ENCODE results near the gene DYNC2I2. TPM values are rescaled to one million over a fixed set of nuclear protein-coding genes. Genes with fewer than 3 reads are reported as not detected.

DYNC2I2 gene
- total and polyA plus RNA-seq, 2 donors (not counting 3 experiments of a cell fraction or from before 2014, with no cell fraction given), result 73.6 to 82.6 TPM

DNA sequence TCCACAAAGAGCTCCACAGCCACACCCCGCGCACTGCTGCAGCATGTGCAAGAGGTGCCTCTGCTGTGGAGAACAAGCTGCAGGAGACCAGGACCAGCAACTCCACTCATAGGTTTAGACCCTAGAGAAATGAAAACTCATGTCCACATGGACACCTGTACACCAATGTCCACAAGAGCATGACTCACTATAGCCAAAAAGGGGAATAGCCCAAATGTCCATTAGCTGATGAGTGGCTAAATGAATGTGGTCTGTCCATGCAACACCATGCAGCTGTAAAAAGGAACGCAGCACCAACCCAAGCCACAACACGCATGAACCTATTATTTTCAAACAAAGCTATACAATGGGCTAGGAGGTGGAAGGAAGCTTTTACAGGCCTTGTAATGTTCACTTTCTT, 18.1 kb downstream of the DYNC2I2 start:
- H3K79me2 ChIP-seq (ENCODE audit: control insufficient read depth, insufficient read depth, low read length), result no peaks in the 10 kb centered on the region
- no peak overlapping the region for H3K4me2 ChIP-seq (ENCODE audit: insufficient read depth, low read length)
- no peak overlapping the region for H2AFZ ChIP-seq (ENCODE audit: low read depth, low read length)
- ChIA-PET POLR2A (no interaction called here), CTCF (interaction anchor here (0.7 to 1.3 kb wide), 3 partner anchors 10 to 64 kb away, joined by 3 to 4 read pairs (median 3); partner anchors contain the start of gene PKN3)
- H3K9ac ChIP-seq (replicated peaks; ENCODE audit: extremely low read depth, insufficient read depth, low read length), result no peak overlapping the region
- intact Hi-C loops (cut with micrococcal nuclease), result loop anchor here (5.0 kb wide), 1 partner anchor 179 kb away; the partner anchor contains the start of gene ENDOG
- peaks cover 11% of the 10 kb centered on the region for H3K4me1 ChIP-seq (ENCODE audit: control insufficient read depth, extremely low read depth, insufficient read depth, low read length)
- H3K9me3 ChIP-seq (replicated peaks; ENCODE audit: control insufficient read depth, insufficient read depth, low read length), result no peaks in the 10 kb centered on the region
- DNase-seq (ENCODE audit: low read depth, low spot score) (no peak), FAIRE-seq (no peak)
- peaks cover 9 to 14% of the 10 kb centered on the region in 2 experiments for H3K36me3 ChIP-seq (ENCODE audit: control insufficient read depth in 2 of 2, extremely low read depth in 1 of 2, insufficient read depth in 2 of 2, low read length in 2 of 2)
- no TSS peak for BruUV-seq (replicated peaks)
- TF ChIP-seq, protein P1, sequence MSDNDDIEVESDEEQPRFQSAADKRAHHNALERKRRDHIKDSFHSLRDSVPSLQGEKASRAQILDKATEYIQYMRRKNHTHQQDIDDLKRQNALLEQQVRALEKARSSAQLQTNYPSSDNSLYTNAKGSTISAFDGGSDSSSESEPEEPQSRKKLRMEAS (IDR thresholded peaks at IDR 0.05; ENCODE audit: insufficient read depth, insufficient read length), result no peak
- no peak for TF ChIP-seq MYC (IDR thresholded peaks at IDR 0.05; ENCODE audit: low read depth, low read length)
- TF ChIP-seq, protein P2, sequence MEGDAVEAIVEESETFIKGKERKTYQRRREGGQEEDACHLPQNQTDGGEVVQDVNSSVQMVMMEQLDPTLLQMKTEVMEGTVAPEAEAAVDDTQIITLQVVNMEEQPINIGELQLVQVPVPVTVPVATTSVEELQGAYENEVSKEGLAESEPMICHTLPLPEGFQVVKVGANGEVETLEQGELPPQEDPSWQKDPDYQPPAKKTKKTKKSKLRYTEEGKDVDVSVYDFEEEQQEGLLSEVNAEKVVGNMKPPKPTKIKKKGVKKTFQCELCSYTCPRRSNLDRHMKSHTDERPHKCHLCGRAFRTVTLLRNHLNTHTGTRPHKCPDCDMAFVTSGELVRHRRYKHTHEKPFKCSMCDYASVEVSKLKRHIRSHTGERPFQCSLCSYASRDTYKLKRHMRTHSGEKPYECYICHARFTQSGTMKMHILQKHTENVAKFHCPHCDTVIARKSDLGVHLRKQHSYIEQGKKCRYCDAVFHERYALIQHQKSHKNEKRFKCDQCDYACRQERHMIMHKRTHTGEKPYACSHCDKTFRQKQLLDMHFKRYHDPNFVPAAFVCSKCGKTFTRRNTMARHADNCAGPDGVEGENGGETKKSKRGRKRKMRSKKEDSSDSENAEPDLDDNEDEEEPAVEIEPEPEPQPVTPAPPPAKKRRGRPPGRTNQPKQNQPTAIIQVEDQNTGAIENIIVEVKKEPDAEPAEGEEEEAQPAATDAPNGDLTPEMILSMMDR (IDR thresholded peaks at IDR 0.05; ENCODE audit: extremely low read depth in 1 of 2, insufficient read depth in 1 of 2, low read depth in 1 of 2, low read length in 2 of 2), result no peak
- TF ChIP-seq FOS (IDR thresholded peaks at IDR 0.05; ENCODE audit: borderline replicate concordance, insufficient read depth, low read length), result no peak
- TF ChIP-seq POLR2A (IDR thresholded peaks at IDR 0.05; ENCODE audit: low read depth, low read length), result no peak
- no peaks in the 10 kb centered on the region for H4K20me1 ChIP-seq (replicated peaks; ENCODE audit: control insufficient read depth, extremely low read depth, insufficient read depth, low read length)
- H3K27ac ChIP-seq (ENCODE audit: insufficient read depth, low read depth, low read length), result no peak overlapping the region
- H3K4me3 ChIP-seq (replicated peaks in 1 of 3; ENCODE audit: insufficient read depth in 1 of 3, low read depth in 1 of 3, low read length in 3 of 3), result no peak overlapping the region
- no peaks in the 10 kb centered on the region for H3K27me3 ChIP-seq (ENCODE audit: control insufficient read depth in 2 of 2, insufficient read depth in 2 of 2, low read length in 2 of 2)
- dilution Hi-C loops (cut with MboI; ENCODE audit: extremely low pct_ligation_motif_present, low sequenced_read_pairs), result no loop called here
- H3K9me1 ChIP-seq (replicated peaks; ENCODE audit: control insufficient read depth, extremely low read depth, insufficient read depth, low read length), result no peaks in the 10 kb centered on the region

DNA sequence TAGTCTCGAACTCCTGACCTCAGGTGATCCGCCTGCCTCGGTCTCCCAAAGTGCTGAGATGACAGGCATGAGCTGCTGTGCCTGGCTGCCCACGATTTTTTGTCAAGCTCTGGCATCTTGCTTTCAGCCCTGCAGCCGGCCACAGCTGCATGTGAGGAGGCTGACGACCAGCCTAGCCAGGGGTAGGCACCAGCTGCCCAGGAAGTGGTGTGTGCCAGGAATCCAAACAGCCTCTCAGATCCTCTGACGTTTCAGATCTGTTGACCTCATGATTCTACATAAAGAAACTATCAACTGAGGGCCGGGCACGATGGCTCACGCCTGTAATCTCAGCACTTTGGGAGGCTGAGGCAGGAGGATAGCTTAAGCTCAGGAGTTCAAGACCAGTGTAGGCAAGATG, 19.0 kb downstream of the DYNC2I2 start:
- Histone ChIP-seq H3K9ac (replicated peaks; ENCODE audit: extremely low read depth, insufficient read depth, low read length) (no peak overlapping the region), H3K79me2 (ENCODE audit: control insufficient read depth, insufficient read depth, low read length) (no peaks in the 10 kb centered on the region), H2AFZ (ENCODE audit: low read depth, low read length) (no peak overlapping the region), H3K4me3 (replicated peaks in 1 of 3; ENCODE audit: insufficient read depth in 1 of 3, low read depth in 1 of 3, low read length in 3 of 3) (no peak overlapping the region), H3K9me3 (replicated peaks; ENCODE audit: control insufficient read depth, insufficient read depth, low read length) (no peaks in the 10 kb centered on the region), H3K4me1 (ENCODE audit: control insufficient read depth, extremely low read depth, insufficient read depth, low read length) (peaks cover 11% of the 10 kb centered on the region), H3K4me2 (ENCODE audit: insufficient read depth, low read length) (no peak overlapping the region), H3K27me3 (ENCODE audit: control insufficient read depth in 2 of 2, insufficient read depth in 2 of 2, low read length in 2 of 2) (no peaks in the 10 kb centered on the region), H3K27ac (ENCODE audit: insufficient read depth, low read depth, low read length) (no peak overlapping the region), H3K9me1 (replicated peaks; ENCODE audit: control insufficient read depth, extremely low read depth, insufficient read depth, low read length) (no peaks in the 10 kb centered on the region), H4K20me1 (replicated peaks; ENCODE audit: control insufficient read depth, extremely low read depth, insufficient read depth, low read length) (no peaks in the 10 kb centered on the region), H3K36me3 (ENCODE audit: control insufficient read depth in 2 of 2, extremely low read depth in 1 of 2, insufficient read depth in 2 of 2, low read length in 2 of 2) (peaks cover 14 to 23% of the 10 kb centered on the region in 2 experiments)
- DNase-seq (ENCODE audit: low read depth, low spot score), result peak; percentile 34
- intact Hi-C loops (cut with micrococcal nuclease) (loop anchor here (5.0 kb wide), 1 partner anchor 180 kb away; the partner anchor contains the start of gene ENDOG), dilution Hi-C loops (cut with MboI; ENCODE audit: extremely low pct_ligation_motif_present, low sequenced_read_pairs) (no loop called here)
- ChIA-PET POLR2A (no interaction called here), CTCF (no interaction called here)
- no TSS peak for BruUV-seq (replicated peaks)
- TF ChIP-seq JUN (IDR thresholded peaks at IDR 0.05; ENCODE audit: borderline replicate concordance, insufficient read depth, insufficient read length, low read depth) (no peak), POLR2A (IDR thresholded peaks at IDR 0.05; ENCODE audit: low read depth, low read length) (no peak), MYC (IDR thresholded peaks at IDR 0.05; ENCODE audit: low read depth, low read length) (no peak), EZH2 (IDR thresholded peaks at IDR 0.05; ENCODE audit: borderline replicate concordance, low read depth, low read length, severe bottlenecking) (no peak), GATA2 (IDR thresholded peaks at IDR 0.05; ENCODE audit: insufficient read depth, insufficient read length, low read depth, low read length) (no peak), FOS (IDR thresholded peaks at IDR 0.05; ENCODE audit: borderline replicate concordance, insufficient read depth, low read length) (no peak), POLR2AphosphoS5 (IDR thresholded peaks at IDR 0.05; ENCODE audit: insufficient read depth, low read depth, low read length) (no peak)
- TF ChIP-seq, protein P2 (IDR thresholded peaks at IDR 0.05; ENCODE audit: extremely low read depth in 1 of 2, insufficient read depth in 1 of 2, low read depth in 1 of 2, low read length in 2 of 2), result no peak
- TF ChIP-seq, protein P1 (IDR thresholded peaks at IDR 0.05; ENCODE audit: insufficient read depth, insufficient read length), result no peak
- peak; percentile 37 for FAIRE-seq

Measured in endothelial cell of umbilical vein (primary cell).